GM12878 (cell line): ENCODE results near the gene SOHLH2. TPM values are rescaled to one million over a fixed set of nuclear protein-coding genes. Genes with fewer than 3 reads are reported as not detected.

Source experiments
- CHD4 ChIP-seq: fragments of 200-600 bp; sonication (generic); IDR thresholded peaks from 2 replicates; pipeline ENCODE4 v1.6.1; 2016; ENCODE audit warnings: mild to moderate bottlenecking
- FOS ChIP-seq: IDR thresholded peaks from 3 replicates; pipeline ENCODE4 v1.6.1; 2011; ENCODE audit warnings: borderline replicate concordance; ENCODE audit not compliant: insufficient read length; ENCODE audit errors: extremely low read depth
- FOXM1 ChIP-seq: IDR thresholded peaks from 2 replicates; pipeline ENCODE4 v1.6.1; 2012; ENCODE audit warnings: low read depth, mild to moderate bottlenecking, inconsistent platforms, low read length, moderate library complexity
- IRF3 ChIP-seq: fragments of 450-650 bp; IDR thresholded peaks from 2 replicates; pipeline ENCODE4 v1.6.1; 2014; ENCODE audit warnings: mild to moderate bottlenecking
- KAT2A ChIP-seq: conservative IDR thresholded peaks from 2 replicates; pipeline ENCODE4 v1.6.1; 2011; ENCODE audit warnings: low read depth, low read length; ENCODE audit not compliant: control insufficient read depth
- MTA3 ChIP-seq: IDR thresholded peaks from 2 replicates; pipeline ENCODE4 v1.6.1; 2012; ENCODE audit warnings: low read length, inconsistent platforms, borderline replicate concordance
- RELB ChIP-seq: fragments of 450-650 bp; IDR thresholded peaks from 2 replicates; pipeline ENCODE4 v1.6.1; 2017; ENCODE audit warnings: low read depth, mild to moderate bottlenecking, moderate library complexity
- RFX5 ChIP-seq: IDR thresholded peaks from 2 replicates; pipeline ENCODE4 v1.6.1; 2011; ENCODE audit warnings: low read depth, low read length, improper control_type of control experiment
- USF1 ChIP-seq: IDR thresholded peaks from 2 replicates; pipeline ENCODE4 v1.6.1; 2011; ENCODE audit warnings: borderline replicate concordance, low read depth, mild to moderate bottlenecking, moderate library complexity, mixed read lengths, low read length; ENCODE audit not compliant: insufficient read depth; ENCODE audit errors: extremely low read length
- ZBTB40 ChIP-seq: fragments of 450-650 bp; IDR thresholded peaks from 2 replicates; pipeline ENCODE4 v1.6.1; 2016; ENCODE audit warnings: mild to moderate bottlenecking, moderate library complexity, borderline replicate concordance
- ZNF217 ChIP-seq: fragments of 450-650 bp; IDR thresholded peaks from 2 replicates; pipeline ENCODE4 v1.6.1; 2017; ENCODE audit warnings: antibody characterized with exemption, mild to moderate bottlenecking
- ZNF24 ChIP-seq: fragments of 450-650 bp; IDR thresholded peaks from 2 replicates; pipeline ENCODE4 v1.6.1; 2017; ENCODE audit warnings: antibody characterized with exemption, mild to moderate bottlenecking
- ZSCAN29 ChIP-seq: fragments of 450-650 bp; IDR thresholded peaks from 2 replicates; pipeline ENCODE4 v1.6.1; 2017; ENCODE audit warnings: mild to moderate bottlenecking, moderate library complexity
- polyA plus RNA-seq, 11 experiments: library from polyadenylated mRNA; depleted of rRNA in 4 of 11; unstranded in 6 of 11; stranded (reverse) in 5 of 11; fragments of >200 nt; fragmentation: Nextera tagmentation in 4 of 11; fragmentation: Illumina TruSeq in 1 of 11; extraction: Ambion mirVana in 4 of 11; extraction: Trizol in 1 of 11; gene quantifications; 1 replicate in 1 of 11; 2 replicates in 10 of 11; pipeline versions ENCODE4 v1.2.1 to v1.2.3, GENCODE V29; 2011 to 2016; ENCODE audit warnings: inconsistent platforms in 2 of 11, missing spikeins in 2 of 11, low read depth in 1 of 11
- total RNA-seq, 4 experiments: library from RNA; depleted of rRNA in 3 of 4; stranded (reverse); fragments of >200 nt in 3 of 4; fragmentation: Illumina TruSeq in 1 of 4; extraction: Trizol in 1 of 4; gene quantifications; 2 replicates each; pipeline versions ENCODE4 v1.2.1 to v1.2.3, GENCODE V29; 2013 to 2021

SOHLH2 gene
- total and polyA plus RNA-seq, 10 of the 15 experiments (the other 5 are each of a cell fraction or from before 2014, with no cell fraction given), result 2.4 TPM; not detected in 9

- no peak for TF ChIP-seq ZBTB40
- TF ChIP-seq CHD4, result no peak
- TF ChIP-seq RELB, result peak; percentile 69
- no peak for TF ChIP-seq MTA3
- no peak for TF ChIP-seq ZSCAN29
- TF ChIP-seq RFX5, result no peak
- no peak for TF ChIP-seq USF1
- TF ChIP-seq FOXM1, result no peak
- no peak for TF ChIP-seq KAT2A
- no peak for TF ChIP-seq FOS
- no peak for TF ChIP-seq ZNF24
- TF ChIP-seq ZNF217, result no peak
- TF ChIP-seq IRF3, result no peak
Observed at GRCh38 chr13:36248700-36249099, 34.3 kb upstream of the SOHLH2 start (continued).
